CD4-positive, alpha-beta T cell treated with Interleukin-21 for 1 hour (primary cell): Measurements from ENCODE around the gene UBE2M.

Source experiments
- DNase-seq: peaks from one replicate; pipeline ENCODE4 v3.0.0-alpha.2; 2020

Gene UBE2M

DNA sequence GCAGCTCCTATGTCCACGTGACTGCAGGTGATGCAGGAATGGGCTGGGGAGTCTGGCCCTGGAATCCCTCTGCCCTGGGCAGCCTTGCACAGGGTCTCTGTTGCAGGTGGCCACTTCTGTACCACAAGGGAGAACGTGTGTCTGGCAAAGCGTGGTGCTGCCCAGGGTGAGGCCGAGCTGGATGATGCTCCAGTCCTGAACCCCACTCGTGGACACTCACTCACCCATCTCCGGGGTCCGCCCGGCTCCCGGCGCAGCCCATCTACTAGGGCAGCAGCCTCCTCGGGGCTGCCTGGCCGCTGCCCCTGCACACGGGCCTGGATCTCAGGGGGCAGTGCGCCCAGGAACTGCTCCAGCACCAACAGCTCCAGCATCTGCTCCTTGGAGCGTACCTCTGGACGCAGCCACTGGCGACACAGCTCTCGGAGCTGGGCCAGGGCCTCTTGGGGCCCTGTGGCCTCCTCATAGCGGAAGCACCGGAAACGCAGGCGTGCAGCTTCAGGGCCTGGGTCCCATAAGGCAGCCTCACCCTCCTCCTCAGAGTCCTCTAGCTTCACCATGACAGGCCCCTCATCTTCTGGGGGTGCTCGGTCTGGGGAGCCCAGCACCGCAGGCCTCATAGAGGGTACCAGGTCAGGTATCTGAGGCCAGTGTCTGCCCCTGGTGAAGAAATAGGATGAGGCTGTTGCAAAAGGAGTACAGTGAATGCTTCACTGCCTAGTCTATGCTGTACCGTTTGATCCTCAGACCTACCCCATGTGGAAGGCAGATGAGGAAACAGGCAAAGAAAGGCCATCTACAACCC, 12.6 kb upstream of the UBE2M start:
- DNase-seq, result no peak

DNA sequence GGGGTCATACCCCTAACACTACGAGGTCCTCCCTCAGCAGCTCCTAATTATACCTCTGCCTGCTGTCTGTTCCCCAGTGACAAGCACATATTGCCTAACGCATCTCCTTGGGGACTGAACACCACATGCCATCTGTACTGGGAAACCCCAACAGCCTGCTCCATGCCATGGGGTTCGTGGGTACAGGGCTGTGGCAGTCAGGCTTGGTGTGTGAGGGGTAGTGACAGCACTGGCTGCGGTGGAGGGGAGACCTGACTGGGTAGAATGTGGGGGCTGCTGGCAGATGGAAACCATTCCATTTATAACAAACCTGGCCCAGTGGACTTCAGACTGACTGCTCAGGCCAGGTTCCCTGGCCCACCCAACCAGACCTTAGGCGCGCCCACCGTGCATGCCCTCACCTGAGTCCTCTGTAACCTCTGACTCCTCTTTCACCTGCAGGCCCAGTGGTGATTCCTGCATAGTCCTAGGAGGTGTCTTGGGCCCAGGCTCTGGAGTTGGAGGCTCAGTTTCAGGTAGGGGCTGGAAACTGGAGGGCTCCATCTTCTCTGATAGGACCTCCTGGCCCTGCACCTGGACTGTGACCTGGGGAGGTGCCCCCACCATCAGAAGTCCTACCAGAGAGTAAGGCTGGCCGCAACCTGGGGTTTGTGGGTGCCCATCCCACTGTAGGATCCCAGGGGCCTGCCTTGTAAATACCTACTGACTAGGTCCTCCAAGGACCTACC, 11.7 kb upstream of the UBE2M start:
- DNase-seq, result no peak

DNA sequence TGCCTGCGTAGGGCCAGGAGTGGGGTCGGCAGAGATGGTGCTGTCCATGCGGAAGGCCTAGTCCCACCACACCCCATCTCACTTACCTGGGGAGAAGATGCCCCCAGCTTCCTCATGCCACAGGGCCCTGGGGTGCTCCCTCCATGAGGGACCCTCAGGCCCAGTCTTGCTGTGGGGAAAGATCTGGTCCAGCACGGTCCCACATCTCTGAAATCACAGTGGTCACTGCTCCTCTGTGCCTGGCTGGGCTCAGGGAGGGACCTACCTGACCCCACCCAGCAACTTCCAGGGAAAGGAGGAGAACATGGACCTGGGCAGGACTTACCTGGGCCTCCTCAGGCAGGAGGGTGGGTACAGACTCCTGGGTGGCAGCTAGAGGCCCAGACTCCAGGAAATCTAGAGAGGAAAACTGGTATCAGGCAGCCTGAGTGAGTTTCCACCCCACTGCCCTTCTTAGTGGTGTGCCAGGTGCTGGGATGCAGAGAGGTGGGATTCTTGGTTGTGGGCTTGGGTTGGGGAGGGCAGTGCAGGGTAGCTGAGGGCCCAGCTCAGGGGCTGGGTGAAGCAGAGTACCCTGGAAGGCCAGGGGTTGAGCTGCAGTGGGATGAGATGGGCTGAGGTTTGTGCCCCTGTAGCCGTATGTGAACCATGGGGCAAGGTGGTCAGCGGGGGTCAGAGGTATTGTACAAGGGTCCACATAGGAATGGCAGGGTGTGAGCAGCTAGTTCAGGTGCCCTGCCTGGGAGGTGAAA, 11.0 kb upstream of the UBE2M start:
- no peak for DNase-seq

DNA sequence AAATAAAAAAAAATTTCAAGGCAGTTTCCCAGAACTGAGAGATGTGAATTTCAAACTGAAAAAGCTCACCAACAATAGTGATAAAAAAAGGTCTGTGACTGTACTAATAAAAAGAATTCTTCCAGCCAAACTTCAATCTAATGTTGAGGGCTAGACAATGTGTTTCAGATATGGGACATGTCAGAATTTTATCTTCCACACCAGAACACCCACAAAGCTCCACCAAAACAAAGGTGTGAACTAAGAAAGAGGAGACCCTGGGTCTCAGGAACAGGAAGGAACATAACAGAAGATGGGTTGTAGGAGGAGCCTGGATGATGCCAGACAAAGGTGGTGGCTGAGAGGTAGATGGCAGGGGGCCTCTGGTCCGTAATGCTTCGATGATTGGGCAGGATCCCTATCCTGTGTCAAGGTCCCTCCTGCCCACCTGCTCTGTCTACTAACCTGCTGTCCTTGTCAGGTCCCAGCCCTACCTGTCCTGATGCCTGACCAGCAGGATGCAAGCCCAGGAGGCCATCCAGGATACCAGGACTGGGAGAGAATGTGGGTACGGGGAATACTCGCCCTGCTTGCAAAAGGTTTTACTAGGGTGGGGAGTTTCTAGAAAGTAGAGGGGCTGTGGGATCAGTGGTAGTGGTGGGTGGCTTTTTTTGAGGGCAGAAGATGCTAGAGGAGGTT, 10.2 kb upstream of the UBE2M start:
- DNase-seq, result no peak

DNA sequence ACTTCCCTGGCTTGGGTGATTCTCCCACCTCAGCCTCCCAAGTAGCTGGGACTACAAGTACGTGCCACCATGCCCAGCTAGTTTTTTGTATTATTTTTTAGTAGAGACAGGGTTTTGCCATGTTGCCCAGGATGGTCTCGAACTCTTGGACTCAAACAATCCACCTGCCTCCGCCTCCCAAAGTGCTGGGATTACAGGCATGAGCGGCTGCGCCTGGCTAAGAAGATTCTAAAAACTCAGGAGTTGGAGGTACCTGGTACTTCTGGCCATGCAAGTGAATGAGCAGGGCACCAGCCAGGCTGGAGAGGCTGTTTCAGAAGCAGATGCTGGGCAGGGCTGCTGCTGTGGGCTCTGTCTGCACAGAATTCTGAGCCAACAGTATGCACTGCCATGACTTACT, 8.6 kb upstream of the UBE2M start:
- no peak for DNase-seq

DNA sequence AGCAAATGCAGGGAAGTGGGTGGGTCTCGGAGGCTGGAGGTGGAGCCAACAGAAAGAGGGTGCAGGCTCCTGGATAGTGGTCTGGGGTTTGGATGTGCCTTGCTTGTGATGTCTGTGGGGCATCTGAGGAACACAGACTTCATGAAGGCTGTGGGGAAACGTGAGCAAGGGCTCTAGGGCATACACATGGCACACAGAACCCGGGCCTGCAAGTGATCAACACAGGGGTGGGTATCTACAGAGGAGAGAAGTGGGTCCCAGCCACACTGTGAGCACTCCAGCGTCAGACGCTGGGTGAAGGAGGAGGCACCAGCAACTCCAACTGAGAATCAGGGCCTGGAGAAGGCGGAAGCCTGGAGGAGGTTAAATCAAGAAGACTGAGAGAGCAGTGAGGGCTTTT, 5.4 kb upstream of the UBE2M start:
- no peak for DNase-seq

DNA sequence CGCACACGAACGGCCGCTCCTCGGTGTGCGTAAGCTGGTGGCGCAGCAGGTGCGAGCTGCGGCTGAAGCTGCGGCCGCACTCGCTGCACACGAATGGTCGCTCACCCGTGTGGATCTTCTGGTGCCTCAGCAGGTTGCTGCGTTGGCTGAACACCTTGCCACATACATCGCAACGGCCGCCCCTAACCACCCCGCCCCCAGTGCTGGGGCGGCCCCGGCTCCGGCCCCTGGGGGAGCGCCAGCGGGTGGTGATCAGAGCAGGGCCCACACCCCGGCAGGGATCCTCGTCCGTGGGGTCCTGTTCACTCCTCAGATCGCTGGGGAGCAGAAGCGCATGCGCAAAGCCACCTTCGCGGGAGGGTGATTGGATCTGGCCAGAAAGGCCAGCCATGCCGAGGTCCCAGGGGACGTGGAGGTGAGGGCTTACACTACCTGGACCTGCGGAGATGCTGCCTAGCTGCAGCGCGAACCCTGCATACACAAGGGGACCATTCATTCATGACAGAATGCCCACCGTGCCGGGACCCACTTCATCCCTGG, 4.7 kb upstream of the UBE2M start:
- peak; percentile 46 for DNase-seq

DNA sequence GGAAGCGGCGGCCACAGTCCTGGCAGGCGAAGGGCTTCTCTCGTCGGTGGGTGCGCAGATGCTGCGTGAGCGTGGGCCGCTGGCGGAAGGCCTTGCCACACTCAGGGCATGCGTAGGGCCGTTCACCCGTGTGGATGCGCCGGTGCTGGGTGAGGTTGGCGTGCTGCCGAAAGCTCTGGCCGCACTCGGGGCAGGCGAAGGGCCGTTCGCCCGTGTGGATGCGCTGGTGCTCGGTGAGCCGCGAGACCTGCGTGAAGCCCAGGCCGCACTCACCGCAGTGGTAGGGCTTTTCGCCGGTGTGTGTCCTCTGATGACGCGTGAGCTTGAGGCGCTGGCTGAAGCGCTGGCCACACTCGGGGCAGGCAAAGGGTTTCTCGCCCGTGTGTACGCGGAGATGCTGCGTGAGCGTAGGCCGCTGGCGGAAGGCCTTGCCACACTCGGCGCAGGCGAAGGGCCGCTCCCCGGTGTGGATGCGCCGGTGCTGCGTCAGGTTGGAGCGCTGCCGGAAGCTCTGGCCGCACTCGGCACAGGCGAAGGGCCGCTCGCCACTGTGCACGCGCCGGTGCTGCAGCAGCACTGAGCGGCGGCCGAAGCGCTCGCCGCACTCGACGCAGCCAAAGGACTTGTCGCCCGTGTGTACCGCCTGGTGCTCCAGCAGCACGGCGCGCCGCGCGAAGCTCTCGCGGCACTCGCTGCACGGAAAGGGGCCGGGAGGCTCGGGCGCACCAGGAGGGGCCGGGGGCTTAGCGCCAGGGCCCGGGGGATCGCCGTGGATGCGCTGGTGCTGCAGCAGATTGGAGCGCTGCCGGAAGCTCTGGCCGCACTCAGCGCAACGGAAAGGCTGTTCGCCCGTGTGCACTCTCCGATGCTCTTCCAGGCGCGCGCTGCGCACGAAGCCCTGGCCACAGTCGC, 4.0 kb upstream of the UBE2M start:
- peak; percentile 45 for DNase-seq

DNA sequence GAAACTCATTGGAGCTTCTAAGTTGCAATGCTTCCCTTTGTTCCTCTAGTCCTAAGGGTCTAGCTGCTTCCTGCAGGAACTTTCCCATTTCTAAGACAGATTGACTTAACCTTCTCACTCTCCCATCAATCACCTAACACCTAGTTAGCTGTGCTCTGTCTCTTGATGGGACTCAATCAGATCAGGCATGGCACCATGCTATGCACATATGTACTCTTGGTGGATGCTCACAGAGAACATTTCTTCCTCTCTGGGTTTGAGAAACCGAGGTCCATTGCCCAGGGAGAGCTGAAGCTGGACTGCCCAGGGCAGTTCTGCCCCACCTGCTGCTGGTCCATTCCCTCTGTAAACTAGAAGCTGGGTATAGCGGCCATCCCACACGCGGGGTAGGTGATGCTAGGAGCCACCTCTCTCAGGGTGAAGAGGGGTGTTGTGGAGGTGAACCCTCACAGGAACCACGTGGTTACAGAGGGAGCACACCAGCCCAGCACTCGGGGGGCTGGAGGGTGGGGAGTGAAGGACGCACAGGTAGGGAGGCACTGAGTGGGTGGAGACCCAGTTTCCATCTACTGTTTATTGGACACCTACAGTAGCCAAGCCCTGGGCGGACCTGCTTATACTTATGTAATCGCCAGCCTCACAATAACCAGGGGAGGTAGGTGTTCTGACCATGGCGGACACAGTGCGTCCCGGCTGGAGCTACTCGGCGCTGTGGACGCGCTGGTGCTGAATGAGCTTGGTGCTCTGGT, 3.1 kb upstream of the UBE2M start:
- DNase-seq, result no peak

DNA sequence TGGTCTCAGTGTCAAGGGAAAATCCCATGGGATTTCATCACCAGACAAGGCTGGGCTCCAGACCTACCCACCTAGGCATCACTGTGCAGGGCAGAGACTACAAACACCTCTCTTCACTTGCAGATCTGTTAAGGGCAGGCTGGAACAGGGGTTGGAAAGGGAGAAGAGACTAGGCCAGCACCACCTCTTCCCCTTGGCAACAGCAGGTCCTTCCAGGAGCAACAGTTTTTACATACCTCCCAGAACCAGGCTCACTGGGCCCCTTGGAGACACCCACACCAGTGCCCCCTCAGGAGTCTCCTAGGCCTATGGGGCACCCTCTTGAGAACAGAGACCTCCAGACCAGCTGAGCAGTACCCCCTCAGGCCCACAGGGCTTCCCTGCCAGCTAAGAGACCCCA, 2.5 kb upstream of the UBE2M start:
- no peak for DNase-seq

DNA sequence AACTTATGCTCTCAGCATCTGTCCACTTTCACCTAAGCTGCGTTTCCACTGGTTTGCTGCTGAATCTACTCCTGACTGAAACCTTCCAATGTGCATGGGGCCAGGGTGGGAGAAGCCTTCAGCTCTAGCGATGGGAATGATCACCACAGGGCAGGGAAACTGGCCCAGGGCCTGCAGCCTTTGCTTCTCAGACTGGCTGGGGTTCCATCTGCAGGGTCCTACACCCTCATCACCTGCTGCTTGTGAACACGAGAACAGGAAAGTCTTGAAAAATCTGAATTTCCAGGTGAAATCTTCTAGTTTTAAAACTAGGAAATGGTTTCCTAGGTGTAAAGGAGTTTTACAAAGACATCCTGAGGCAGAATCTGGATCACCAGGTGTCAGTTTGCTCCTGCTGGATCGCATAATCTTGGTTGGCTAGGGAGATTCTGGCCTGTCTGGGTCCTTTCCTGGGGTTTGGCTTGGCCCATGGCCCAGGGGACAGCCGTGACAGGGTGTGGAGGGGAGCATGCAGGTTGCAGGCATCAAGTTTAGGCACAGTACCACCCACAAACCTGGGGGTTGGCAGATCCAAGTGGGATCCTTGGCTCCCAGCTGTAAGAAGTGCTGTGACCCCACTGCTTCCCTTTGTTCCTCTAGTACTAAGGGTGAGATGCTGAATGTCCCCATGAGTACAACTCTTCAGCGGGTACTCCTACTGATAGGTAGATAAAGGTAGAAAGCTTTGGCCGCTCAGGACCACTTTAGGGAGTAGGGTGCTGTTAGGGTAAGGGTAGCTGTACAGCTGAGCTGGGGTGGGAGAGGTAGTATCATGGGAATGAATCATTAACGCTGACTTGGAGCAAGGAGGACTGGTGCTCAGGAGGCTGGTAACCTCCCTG, 1.8 kb upstream of the UBE2M start:
- no peak for DNase-seq

DNA sequence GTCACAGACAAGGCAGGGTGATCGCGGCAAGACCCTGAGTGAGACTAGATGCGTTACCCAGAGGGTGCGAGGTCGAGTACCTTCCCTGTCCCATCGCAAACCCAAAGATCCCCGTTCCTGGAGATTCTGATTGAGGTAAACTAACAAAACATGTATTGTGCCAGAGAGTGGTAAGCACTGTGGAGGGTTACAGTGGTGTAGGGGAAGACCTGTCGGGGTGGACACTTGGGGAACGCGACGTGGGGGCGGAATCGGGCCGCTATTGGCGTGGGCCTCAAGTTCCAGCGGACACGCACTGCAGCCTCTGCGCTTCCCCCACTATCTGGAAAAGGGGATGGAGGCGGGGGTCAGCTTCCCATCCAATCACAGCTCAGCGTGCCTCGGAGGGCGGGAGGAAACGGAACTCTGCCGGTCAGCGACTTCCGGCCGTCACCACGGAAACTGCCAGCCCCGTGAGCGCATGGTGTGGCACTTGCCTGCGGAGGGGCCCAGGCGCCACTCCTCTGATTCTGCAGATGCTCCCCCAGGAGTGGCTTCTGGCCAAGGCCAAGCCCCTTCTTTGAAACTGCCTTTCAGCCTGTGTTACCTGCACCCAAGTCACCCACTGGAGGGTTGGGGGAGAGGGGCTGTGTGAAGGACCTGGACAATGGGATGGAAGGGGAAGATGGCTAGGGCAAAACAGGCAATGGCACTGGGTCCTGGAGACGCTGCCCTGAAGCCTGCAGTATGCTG, 1.0 kb upstream of the UBE2M start:
- DNase-seq, result peak; percentile 73

DNA sequence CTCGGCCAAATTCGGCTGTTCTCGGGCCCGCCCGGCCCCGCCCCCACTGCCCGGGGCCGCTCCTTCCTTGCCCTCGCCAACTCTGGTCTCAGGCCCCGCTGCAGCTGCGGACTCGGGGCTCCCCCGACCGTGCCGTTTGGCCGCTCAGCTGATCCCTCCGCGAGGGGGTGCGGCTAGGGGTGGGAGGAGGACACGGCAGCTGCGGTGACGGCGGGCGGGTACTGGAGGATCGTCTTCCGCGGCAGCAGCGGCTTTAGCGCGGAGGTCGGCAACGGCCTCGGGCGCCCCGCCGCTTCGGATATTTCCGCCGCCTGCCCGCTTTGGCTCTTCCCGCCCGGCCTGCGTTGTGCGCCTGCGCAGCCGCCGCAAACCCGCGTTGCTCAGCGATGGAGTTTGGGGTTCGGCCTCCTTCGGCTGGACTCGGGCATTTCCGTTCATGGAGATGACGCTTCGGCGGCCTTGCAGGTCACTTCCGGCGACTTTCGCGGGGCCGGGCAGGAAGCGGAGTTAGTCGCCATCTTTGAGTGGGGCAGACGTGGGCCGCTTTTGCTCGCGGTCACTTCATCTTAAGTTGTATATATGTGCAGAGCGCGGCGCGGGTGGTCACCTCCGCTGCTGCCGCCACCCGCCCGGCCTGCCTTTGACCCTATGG, 338 bp upstream of the UBE2M start:
- peak; percentile 100 for DNase-seq

DNA sequence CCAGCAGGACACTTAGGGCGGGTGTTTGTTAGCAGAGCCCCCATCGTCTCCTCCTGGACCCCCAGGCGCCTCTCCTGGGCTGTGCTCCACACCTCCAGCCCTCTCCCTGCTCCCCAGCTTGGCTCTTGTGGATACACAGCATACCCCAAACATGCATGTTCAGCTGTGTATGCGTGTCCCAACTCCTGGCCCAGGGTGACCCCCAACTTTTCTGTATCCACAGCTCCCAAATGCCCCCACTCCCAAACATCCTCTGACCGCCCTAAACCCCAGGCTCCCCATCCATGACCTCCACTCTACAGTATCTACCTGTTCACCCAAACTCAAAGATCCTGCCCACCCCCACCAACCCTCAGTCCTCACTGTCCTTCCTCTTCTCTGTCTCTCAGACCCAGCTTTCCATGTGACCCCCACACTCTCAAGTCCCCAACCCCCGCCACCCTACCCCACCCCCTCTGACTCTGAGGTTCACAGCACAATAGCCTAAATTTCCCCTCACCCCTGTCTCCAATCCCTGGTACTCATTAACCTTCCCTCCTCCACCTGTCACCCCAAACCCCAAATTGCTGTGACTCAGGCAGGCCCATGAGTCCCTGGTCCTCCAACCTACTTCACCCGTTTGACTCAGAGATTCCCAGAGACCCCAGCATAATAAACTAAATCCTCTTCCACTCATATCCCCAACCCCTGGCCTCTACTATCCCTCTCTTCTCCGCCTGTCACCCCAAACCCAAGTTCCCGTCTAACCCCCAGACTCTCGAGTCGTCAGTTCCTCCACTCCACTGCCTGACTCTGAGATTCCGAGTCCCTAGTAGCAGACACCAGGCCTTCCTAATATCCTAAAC, 968 bp downstream of the UBE2M start:
- no peak for DNase-seq

DNA sequence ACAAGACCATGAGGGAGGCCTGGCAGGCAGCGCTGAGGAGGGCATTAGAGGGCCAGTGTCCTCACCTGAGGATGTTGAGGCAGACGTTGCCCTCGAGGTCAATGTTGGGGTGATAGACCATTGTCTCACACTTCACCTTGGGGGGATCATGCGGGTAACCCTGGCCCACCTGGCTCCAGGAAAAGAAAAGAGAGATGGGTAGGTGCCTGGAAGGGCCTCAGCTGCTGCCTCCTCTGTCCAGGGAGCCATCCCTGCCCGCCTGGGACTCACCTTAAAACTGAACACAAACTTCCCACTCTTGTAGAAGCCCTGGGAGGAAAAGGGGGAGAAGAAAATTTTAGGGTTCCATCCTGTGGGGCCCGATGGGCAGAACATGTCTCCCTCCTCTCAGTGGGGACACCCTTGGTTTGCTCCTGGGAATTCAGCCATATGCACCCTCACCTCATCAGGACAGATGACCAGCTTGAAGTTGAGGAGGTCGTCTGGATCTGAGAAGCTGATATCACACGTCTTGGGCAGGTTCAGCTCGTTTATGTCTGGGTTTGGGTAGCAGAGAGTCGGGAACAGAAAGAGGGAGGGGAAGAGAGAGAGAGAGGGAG, 1.7 kb downstream of the UBE2M start:
- DNase-seq, result no peak

DNA sequence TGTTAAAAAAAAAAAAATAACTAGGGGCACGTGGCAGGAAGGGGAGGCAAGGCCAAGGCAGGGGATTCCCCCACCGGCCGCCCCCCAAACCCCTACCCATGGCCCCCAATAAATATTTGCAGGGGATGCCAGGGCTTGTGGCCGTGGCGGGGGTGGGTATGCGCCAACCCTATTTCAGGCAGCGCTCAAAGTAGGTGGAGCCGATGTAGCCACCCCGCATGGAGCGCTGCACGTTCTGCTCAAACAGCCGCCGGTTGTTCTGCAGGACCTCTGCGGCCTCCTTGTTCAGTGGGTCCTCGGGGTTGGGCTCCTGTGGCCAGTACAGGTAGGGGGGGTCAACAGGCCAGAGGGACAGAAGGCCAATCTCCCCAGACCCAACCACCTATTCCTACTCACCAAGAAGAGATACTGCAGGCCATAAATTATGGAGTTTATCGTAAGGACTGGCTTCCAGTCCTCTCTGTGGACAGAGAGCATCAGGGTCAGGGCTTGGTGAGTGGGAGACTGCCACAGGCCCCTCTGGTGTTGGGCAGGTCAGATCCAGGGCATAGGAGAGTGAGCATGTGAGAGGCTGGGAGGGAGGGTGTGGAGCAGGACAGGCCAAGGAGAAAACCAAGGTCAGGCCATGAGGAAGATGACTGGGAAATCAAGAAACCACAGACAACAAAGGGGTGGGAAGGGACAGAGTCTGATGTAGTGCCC, 2.3 kb downstream of the UBE2M start:
- no peak for DNase-seq
